Measurements from ENCODE around the gene XRCC1. TPM values are rescaled to one million over a fixed set of nuclear protein-coding genes. Genes with fewer than 3 reads are reported as not detected.
A peak's percentile ranks its signal among the peaks of the same experiment; 100 is the strongest.

The XRCC1 gene
- total RNA-seq, 3 donors from 2014 or later (not counting 1 experiment from before 2014, with no cell fraction given): 33.2 to 43.9 (median 40.7) TPM

GRCh38 chr19:43582495-43582894 is 7.2 kb upstream of the XRCC1 start:
- H3K4me3 ChIP-seq (ENCODE audit: low read length): no peak overlapping the region
- TF ChIP-seq CTCF (IDR thresholded peaks at IDR 0.05): no peak
- WGBS (ENCODE audit: insufficient coverage): 87% methylated on average over 1 of the region's 2 CpGs
- H3K27ac ChIP-seq (ENCODE audit: low read length): no peak overlapping the region
- no peak overlapping the region for H3K4me3 Mint-ChIP-seq
- H3K9me3 Mint-ChIP-seq: no peaks in the 10 kb centered on the region
- H3K9me3 ChIP-seq (ENCODE audit: control insufficient read depth, insufficient read depth, low read length): no peaks in the 10 kb centered on the region
- no peaks in the 10 kb centered on the region for H3K27me3 ChIP-seq (ENCODE audit: control insufficient read depth, insufficient read depth, low read length)
- intact Hi-C loops (cut with micrococcal nuclease): no loop called here
- peaks cover 26% of the 10 kb centered on the region for H3K4me1 ChIP-seq (ENCODE audit: control insufficient read depth, insufficient read depth, low read length)
- peak overlapping the region; percentile 23 to 48 for H3K27ac Mint-ChIP-seq
- no peak for DNase-seq
- peaks cover 18 to 21% of the 10 kb centered on the region in 2 donors for H3K4me1 Mint-ChIP-seq
- H3K36me3 Mint-ChIP-seq: no peaks in the 10 kb centered on the region
- H3K36me3 ChIP-seq (ENCODE audit: control insufficient read depth, insufficient read depth, low read length): no peaks in the 10 kb centered on the region
- ATAC-seq: no peak
- H3K27me3 Mint-ChIP-seq (ENCODE audit: low read depth in 2 of 2): peaks cover 0 to 6% of the 10 kb centered on the region in 2 donors

GRCh38 chr19:43581467-43581866 is 6.1 kb upstream of the XRCC1 start:
- Histone ChIP-seq H3K36me3 (ENCODE audit: control insufficient read depth, insufficient read depth, low read length) (no peaks in the 10 kb centered on the region), H3K27me3 (ENCODE audit: control insufficient read depth, insufficient read depth, low read length) (no peaks in the 10 kb centered on the region), H3K27ac (ENCODE audit: low read length) (no peak overlapping the region), H3K9me3 (ENCODE audit: control insufficient read depth, insufficient read depth, low read length) (no peaks in the 10 kb centered on the region), H3K4me1 (ENCODE audit: control insufficient read depth, insufficient read depth, low read length) (peaks cover 26% of the 10 kb centered on the region), H3K4me3 (ENCODE audit: low read length) (no peak overlapping the region)
- H3K9me3 Mint-ChIP-seq: no peaks in the 10 kb centered on the region
- H3K4me1 Mint-ChIP-seq: peaks cover 19 to 24% of the 10 kb centered on the region in 2 donors
- intact Hi-C loops (cut with micrococcal nuclease): no loop called here
- H3K27me3 Mint-ChIP-seq (ENCODE audit: low read depth in 2 of 2): peaks cover 0 to 6% of the 10 kb centered on the region in 2 donors
- no peak for TF ChIP-seq CTCF (IDR thresholded peaks at IDR 0.05)
- peak overlapping the region in 1 of 2 donors; percentile 48 for H3K27ac Mint-ChIP-seq
- peak overlapping the region; percentile 21 for H3K4me3 Mint-ChIP-seq
- ATAC-seq (no peak), DNase-seq (no peak)
- 67% methylated on average over 6 of the region's 7 CpGs for WGBS (ENCODE audit: insufficient coverage)
- no peaks in the 10 kb centered on the region for H3K36me3 Mint-ChIP-seq

- no peaks in the 10 kb centered on the region for H3K9me3 Mint-ChIP-seq
- H3K27ac ChIP-seq (ENCODE audit: low read length): no peak overlapping the region
- H3K9me3 ChIP-seq (ENCODE audit: control insufficient read depth, insufficient read depth, low read length): no peaks in the 10 kb centered on the region
- WGBS (ENCODE audit: insufficient coverage): 94% methylated on average over 3 of the region's 3 CpGs
- H3K27me3 Mint-ChIP-seq (ENCODE audit: low read depth in 2 of 2): peaks cover 0 to 6% of the 10 kb centered on the region in 2 donors
- no peak overlapping the region for H3K4me3 ChIP-seq (ENCODE audit: low read length)
- no peak for TF ChIP-seq CTCF (IDR thresholded peaks at IDR 0.05)
- peaks cover 23 to 28% of the 10 kb centered on the region in 2 donors for H3K4me1 Mint-ChIP-seq
- no peak for DNase-seq
- no peak for ATAC-seq
- no peaks in the 10 kb centered on the region for H3K36me3 Mint-ChIP-seq
- peak overlapping the region; percentile 37 for H3K4me3 Mint-ChIP-seq
- H3K4me1 ChIP-seq (ENCODE audit: control insufficient read depth, insufficient read depth, low read length): peaks cover 41% of the 10 kb centered on the region
- no peaks in the 10 kb centered on the region for H3K27me3 ChIP-seq (ENCODE audit: control insufficient read depth, insufficient read depth, low read length)
- peak overlapping the region in 1 of 2 donors; percentile 23 for H3K27ac Mint-ChIP-seq
- H3K36me3 ChIP-seq (ENCODE audit: control insufficient read depth, insufficient read depth, low read length): no peaks in the 10 kb centered on the region
- intact Hi-C loops (cut with micrococcal nuclease): no loop called here
Observed at GRCh38 chr19:43578787-43579186, 3.5 kb upstream of the XRCC1 start.
